GM21526 (cell line): Measurements from ENCODE around the gene ARL4D.

ENCODE experiments used
- ATAC-seq: cut with Tn5 transposase; IDR thresholded peaks from one replicate; pipeline ENCODE4 v1.9.1; 2021; ENCODE audit warnings: moderate library complexity; ENCODE audit not compliant: unreplicated experiment, low FRiP score

ARL4D gene

DNA sequence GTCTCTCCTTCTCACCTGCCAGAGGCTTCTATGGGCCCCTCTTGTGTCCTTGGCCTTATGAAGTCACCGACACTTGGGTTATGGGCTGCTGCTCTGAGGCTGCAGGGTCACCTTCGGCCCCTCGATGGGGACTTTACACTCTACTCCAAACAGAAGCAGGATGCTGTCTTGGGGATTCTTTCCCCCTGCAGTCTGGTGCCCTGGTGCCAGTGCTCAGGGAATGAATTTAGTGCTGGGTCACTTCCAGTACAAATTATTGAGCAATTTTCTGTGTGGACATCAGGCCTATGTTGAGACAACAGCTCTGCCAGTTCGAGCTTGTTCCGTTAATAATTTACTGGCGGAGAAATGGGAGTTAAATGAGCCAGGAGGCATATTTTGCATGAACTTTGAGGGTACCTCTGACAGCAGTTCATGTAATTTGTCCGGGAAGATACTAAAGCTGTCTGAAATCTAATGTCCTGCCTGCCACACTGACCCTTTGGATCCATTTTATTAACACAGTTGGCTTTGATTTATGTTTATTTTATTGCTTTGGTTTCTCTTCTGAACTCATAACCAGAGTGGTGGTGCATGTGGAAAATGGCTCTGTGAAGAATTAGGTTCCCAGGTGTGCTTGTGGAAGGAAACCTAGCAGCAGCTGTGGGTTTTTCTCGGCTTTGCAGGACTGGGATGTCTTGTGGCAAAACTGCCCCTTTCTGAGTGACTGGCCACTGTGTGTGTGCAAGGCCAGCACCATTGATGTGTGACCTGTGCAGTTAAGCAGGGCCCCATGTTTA is 50.9 kb downstream of the ARL4D start:
- no peak for ATAC-seq
